Activated naive CD4-positive, alpha-beta T cell treated with anti-CD3 and anti-CD28 coated beads, Interleukin-2, amount 10 ng/mL, durations not matched to agents 7 days and 5 days (primary cell): ENCODE measurements around the gene MTHFD1L.

Source experiments
- CTCF ChIA-PET: fragments of 350-600 bp; sonication (Branson Sonifier 250); formaldehyde crosslinking; loops from one replicate; lab custom pipeline; 2021; ENCODE audit warnings: antibody characterized with exemption; lab: Charles Lee
- DNase-seq: peaks from one replicate; pipeline ENCODE4 v3.0.0-alpha.2; 2020
- H3K27ac Mint-ChIP-seq: one replicate; pipeline ENCODE4 v1.8.0; 2021; ENCODE audit warnings: mild to moderate bottlenecking, moderate library complexity, mixed read lengths
- H3K27me3 Mint-ChIP-seq: one replicate; pipeline ENCODE4 v1.8.0; 2021; ENCODE audit warnings: mild to moderate bottlenecking, mixed read lengths
- H3K36me3 Mint-ChIP-seq: one replicate; pipeline ENCODE4 v1.8.0; 2021; ENCODE audit warnings: mixed read lengths
- H3K4me1 Mint-ChIP-seq: one replicate; pipeline ENCODE4 v1.8.0; 2021; ENCODE audit warnings: mixed read lengths
- H3K4me3 Mint-ChIP-seq: one replicate; pipeline ENCODE4 v1.8.0; 2021; ENCODE audit warnings: mild to moderate bottlenecking, moderate library complexity, mixed read lengths
- H3K9me3 Mint-ChIP-seq: one replicate; pipeline ENCODE4 v1.8.0; 2021; ENCODE audit warnings: mixed read lengths

MTHFD1L gene

DNA sequence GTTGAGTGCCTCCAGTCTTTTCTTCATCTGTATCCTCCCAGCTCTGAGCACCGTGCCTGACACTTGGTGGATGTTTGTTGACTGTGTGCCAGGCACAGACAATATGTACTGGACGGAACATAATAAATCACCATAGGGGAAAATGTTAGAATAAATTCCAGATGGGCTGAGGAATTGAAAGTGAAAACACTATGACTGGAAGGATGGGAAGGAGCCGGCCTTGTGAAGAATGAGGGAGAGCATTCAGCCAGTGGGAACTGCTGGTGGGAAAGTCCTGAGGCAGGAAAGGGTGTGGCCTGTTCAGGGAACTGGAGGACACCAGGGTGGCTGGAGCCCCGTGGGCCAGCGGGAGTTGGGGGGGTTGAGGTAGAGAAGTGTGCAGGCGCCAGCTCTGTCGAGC is 75.4 kb downstream of the MTHFD1L start:
- Mint-ChIP-seq H3K27ac (peak overlapping the region; percentile 28), H3K27me3 (no peaks in the 10 kb centered on the region), H3K9me3 (no peaks in the 10 kb centered on the region), H3K4me3 (no peak overlapping the region), H3K36me3 (peaks cover 35% of the 10 kb centered on the region), H3K4me1 (no peaks in the 10 kb centered on the region)
- CTCF ChIA-PET = no interaction called here
- no peak for DNase-seq

GRCh38 chr6:150949526-150949925 is 84.0 kb downstream of the MTHFD1L start:
- H3K9me3 Mint-ChIP-seq = no peaks in the 10 kb centered on the region
- H3K36me3 Mint-ChIP-seq = peaks cover 44% of the 10 kb centered on the region
- no peaks in the 10 kb centered on the region for H3K27me3 Mint-ChIP-seq
- DNase-seq = no peak
- H3K4me1 Mint-ChIP-seq = no peaks in the 10 kb centered on the region
- no peak overlapping the region for H3K4me3 Mint-ChIP-seq
- CTCF ChIA-PET = no interaction called here
- peak overlapping the region; percentile 9 for H3K27ac Mint-ChIP-seq

DNA sequence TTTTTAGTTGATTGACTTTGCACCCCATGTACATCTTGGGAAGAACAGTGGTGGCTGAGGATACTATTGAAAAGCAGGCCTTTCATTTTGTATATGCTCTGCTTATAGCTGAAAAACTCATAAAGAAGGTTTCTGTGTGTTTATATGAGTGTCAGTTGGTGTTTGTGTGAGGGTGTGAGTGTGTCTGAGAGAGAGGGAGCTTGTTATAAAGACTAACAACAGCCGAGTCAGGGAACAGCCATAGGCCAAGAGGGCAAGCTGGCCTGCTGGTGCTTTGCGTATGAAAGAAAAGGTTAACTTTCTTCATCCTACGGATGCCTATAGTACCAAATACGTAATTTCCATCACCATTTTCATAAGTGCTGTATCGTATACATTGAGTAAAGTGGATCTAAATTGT is 88.3 kb downstream of the MTHFD1L start:
- no peak overlapping the region for H3K27ac Mint-ChIP-seq
- no peaks in the 10 kb centered on the region for H3K4me1 Mint-ChIP-seq
- DNase-seq = no peak
- H3K36me3 Mint-ChIP-seq = peaks cover 54% of the 10 kb centered on the region
- CTCF ChIA-PET = interaction anchor here (0.6 kb wide), 1 partner anchor 359 kb away, joined by 6 read pairs; no protein-coding TSS in a partner anchor
- no peaks in the 10 kb centered on the region for H3K9me3 Mint-ChIP-seq
- H3K27me3 Mint-ChIP-seq = no peaks in the 10 kb centered on the region
- no peak overlapping the region for H3K4me3 Mint-ChIP-seq

DNA sequence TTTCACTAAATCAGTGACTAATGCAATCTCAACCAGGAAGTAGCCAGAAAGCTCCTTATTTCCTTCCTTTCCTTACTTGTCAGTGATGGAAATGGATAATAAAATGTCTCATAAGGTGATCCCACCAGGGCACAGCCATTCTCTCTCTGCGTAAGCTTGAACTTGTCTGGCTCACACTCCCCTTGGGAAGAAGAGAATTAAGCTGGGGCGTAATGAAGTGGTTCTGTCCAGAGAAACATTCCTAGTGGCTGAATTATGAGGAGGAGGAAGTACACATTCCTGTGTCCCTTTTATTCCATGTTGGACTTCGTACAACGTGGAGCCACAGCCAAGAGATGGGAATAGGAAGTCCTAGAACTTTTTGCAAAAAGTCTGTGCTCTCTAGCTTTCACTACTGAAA is 93.7 kb downstream of the MTHFD1L start:
- no peak overlapping the region for H3K4me3 Mint-ChIP-seq
- H3K4me1 Mint-ChIP-seq = no peaks in the 10 kb centered on the region
- CTCF ChIA-PET = interaction anchor here (3.1 kb wide), 1 partner anchor 55 kb away, joined by 8 read pairs; no protein-coding TSS in a partner anchor
- H3K27ac Mint-ChIP-seq = no peak overlapping the region
- H3K36me3 Mint-ChIP-seq = peaks cover 28% of the 10 kb centered on the region
- H3K9me3 Mint-ChIP-seq = no peaks in the 10 kb centered on the region
- no peak for DNase-seq
- no peaks in the 10 kb centered on the region for H3K27me3 Mint-ChIP-seq

DNA sequence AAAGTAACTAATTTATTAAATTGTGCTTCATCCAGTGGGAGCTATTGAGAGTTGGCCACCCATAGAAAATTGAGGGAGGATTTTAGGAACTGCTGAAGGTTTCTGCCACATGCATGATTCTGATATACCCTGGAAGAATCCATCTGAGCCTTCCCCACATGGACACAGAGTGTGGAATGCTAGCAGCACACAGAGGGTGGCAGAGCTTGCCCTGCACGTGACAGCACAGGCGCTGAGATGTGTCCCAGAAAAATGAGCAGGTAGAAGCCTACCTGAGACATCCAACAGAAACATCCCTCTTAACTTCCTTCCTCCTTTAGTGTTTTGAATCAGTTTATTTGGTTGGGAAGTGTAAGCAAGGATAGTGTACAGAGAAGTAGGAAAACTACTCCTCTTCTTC is 96.9 kb downstream of the MTHFD1L start:
- peaks cover 27% of the 10 kb centered on the region for H3K36me3 Mint-ChIP-seq
- no peaks in the 10 kb centered on the region for H3K9me3 Mint-ChIP-seq
- CTCF ChIA-PET = no interaction called here
- no peaks in the 10 kb centered on the region for H3K27me3 Mint-ChIP-seq
- no peak for DNase-seq
- no peak overlapping the region for H3K27ac Mint-ChIP-seq
- no peak overlapping the region for H3K4me3 Mint-ChIP-seq
- H3K4me1 Mint-ChIP-seq = peaks cover 3% of the 10 kb centered on the region

- no peak overlapping the region for H3K27ac Mint-ChIP-seq
- no peaks in the 10 kb centered on the region for H3K9me3 Mint-ChIP-seq
- H3K4me1 Mint-ChIP-seq = peaks cover 3% of the 10 kb centered on the region
- no peak for DNase-seq
- CTCF ChIA-PET = no interaction called here
- H3K27me3 Mint-ChIP-seq = no peaks in the 10 kb centered on the region
- H3K36me3 Mint-ChIP-seq = peaks cover 30% of the 10 kb centered on the region
- no peak overlapping the region for H3K4me3 Mint-ChIP-seq
Measured at GRCh38 chr6:150964765-150965164, 99.3 kb downstream of the MTHFD1L start.

DNA sequence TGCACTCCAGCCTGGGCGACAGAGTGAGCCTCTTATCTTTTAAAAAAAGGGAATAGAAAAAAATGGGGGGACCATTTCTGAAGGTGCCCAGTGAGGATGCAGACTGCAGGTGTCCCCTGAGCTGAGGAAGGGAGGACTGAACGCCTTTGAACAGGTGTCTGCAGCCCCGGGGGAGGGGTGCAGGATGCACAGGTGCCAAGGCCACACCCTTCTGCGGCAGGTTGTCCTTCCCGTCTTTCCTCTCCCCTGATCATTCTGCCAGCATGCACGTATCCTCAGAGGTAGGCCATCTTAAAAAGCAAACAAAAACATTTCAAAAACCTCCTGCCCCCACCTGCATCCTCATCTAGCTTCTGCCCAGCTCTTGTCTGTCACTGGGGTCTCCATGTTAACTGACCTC is 101.3 kb downstream of the MTHFD1L start:
- no peaks in the 10 kb centered on the region for H3K9me3 Mint-ChIP-seq
- no peak for DNase-seq
- no peaks in the 10 kb centered on the region for H3K27me3 Mint-ChIP-seq
- CTCF ChIA-PET = no interaction called here
- H3K4me3 Mint-ChIP-seq = no peak overlapping the region
- peaks cover 3% of the 10 kb centered on the region for H3K4me1 Mint-ChIP-seq
- peaks cover 27% of the 10 kb centered on the region for H3K36me3 Mint-ChIP-seq
- H3K27ac Mint-ChIP-seq = no peak overlapping the region

DNA sequence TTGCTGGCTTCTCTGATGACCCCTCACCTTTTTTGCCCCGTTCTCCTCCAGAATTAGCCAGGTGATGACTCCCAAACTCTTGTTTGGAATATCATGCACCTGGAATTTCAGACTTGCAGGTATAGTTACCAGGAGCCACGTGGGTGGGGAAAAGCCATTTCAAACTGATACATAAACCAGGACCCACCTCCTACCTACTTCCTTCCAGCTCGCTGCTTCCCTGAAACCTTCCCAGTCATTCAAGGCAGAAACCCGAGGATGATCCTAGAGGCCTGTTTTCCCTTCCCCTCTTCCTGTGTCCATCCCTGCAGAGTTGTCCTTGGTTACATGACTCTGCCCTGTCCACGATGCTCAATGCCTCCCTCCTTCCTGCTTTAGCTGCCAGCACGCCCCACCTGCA is 101.9 kb downstream of the MTHFD1L start:
- Mint-ChIP-seq H3K36me3 (peaks cover 29% of the 10 kb centered on the region), H3K9me3 (no peaks in the 10 kb centered on the region), H3K4me1 (peaks cover 3% of the 10 kb centered on the region), H3K27me3 (no peaks in the 10 kb centered on the region), H3K4me3 (no peak overlapping the region), H3K27ac (no peak overlapping the region)
- no peak for DNase-seq
- CTCF ChIA-PET = interaction anchor here (0.6 kb wide), 1 partner anchor 155 kb away, joined by 5 read pairs; no protein-coding TSS in a partner anchor

- no peak for DNase-seq
- H3K27ac Mint-ChIP-seq = no peak overlapping the region
- H3K4me3 Mint-ChIP-seq = no peak overlapping the region
- H3K4me1 Mint-ChIP-seq = peaks cover 3% of the 10 kb centered on the region
- peaks cover 34% of the 10 kb centered on the region for H3K36me3 Mint-ChIP-seq
- H3K9me3 Mint-ChIP-seq = no peaks in the 10 kb centered on the region
- CTCF ChIA-PET = no interaction called here
- no peaks in the 10 kb centered on the region for H3K27me3 Mint-ChIP-seq
Measured at GRCh38 chr6:150967910-150968309, 102.4 kb downstream of the MTHFD1L start.

- Mint-ChIP-seq H3K36me3 (peaks cover 33% of the 10 kb centered on the region), H3K9me3 (no peaks in the 10 kb centered on the region)
- CTCF ChIA-PET = no interaction called here
Measured at GRCh38 chr6:150969901-150970300, 104.4 kb downstream of the MTHFD1L start.

GRCh38 chr6:150971219-150971618 is 105.7 kb downstream of the MTHFD1L start:
- peaks cover 3% of the 10 kb centered on the region for H3K4me1 Mint-ChIP-seq
- CTCF ChIA-PET = no interaction called here

More at GRCh38 chr6:150969901-150970300, 104.4 kb downstream of the MTHFD1L start:
- Mint-ChIP-seq H3K27me3 (no peaks in the 10 kb centered on the region), H3K4me1 (peaks cover 3% of the 10 kb centered on the region), H3K4me3 (no peak overlapping the region), H3K27ac (no peak overlapping the region)
- no peak for DNase-seq

GRCh38 chr6:150975136-150975535 is 109.6 kb downstream of the MTHFD1L start:
- H3K36me3 Mint-ChIP-seq = peaks cover 22% of the 10 kb centered on the region
- no peaks in the 10 kb centered on the region for H3K4me1 Mint-ChIP-seq
- DNase-seq = no peak
- peak overlapping the region; percentile 15 for H3K27ac Mint-ChIP-seq
- H3K4me3 Mint-ChIP-seq = no peak overlapping the region
- CTCF ChIA-PET = no interaction called here
- H3K9me3 Mint-ChIP-seq = no peaks in the 10 kb centered on the region
- H3K27me3 Mint-ChIP-seq = no peaks in the 10 kb centered on the region

More at GRCh38 chr6:150971219-150971618, 105.7 kb downstream of the MTHFD1L start:
- DNase-seq = no peak
- Mint-ChIP-seq H3K9me3 (no peaks in the 10 kb centered on the region), H3K27me3 (no peaks in the 10 kb centered on the region), H3K27ac (no peak overlapping the region), H3K36me3 (peaks cover 31% of the 10 kb centered on the region), H3K4me3 (no peak overlapping the region)

GRCh38 chr6:150977281-150977680 is 111.8 kb downstream of the MTHFD1L start:
- H3K36me3 Mint-ChIP-seq = peaks cover 20% of the 10 kb centered on the region
- no peak for DNase-seq
- no peak overlapping the region for H3K27ac Mint-ChIP-seq
- CTCF ChIA-PET = no interaction called here
- no peaks in the 10 kb centered on the region for H3K4me1 Mint-ChIP-seq
- H3K27me3 Mint-ChIP-seq = no peaks in the 10 kb centered on the region
- no peaks in the 10 kb centered on the region for H3K9me3 Mint-ChIP-seq
- no peak overlapping the region for H3K4me3 Mint-ChIP-seq

GRCh38 chr6:150978624-150979023 is 113.1 kb downstream of the MTHFD1L start:
- H3K36me3 Mint-ChIP-seq = peaks cover 20% of the 10 kb centered on the region
- H3K27ac Mint-ChIP-seq = no peak overlapping the region
- no peaks in the 10 kb centered on the region for H3K9me3 Mint-ChIP-seq
- CTCF ChIA-PET = no interaction called here
- H3K4me1 Mint-ChIP-seq = no peaks in the 10 kb centered on the region
- no peaks in the 10 kb centered on the region for H3K27me3 Mint-ChIP-seq
- H3K4me3 Mint-ChIP-seq = no peak overlapping the region
- DNase-seq = no peak

DNA sequence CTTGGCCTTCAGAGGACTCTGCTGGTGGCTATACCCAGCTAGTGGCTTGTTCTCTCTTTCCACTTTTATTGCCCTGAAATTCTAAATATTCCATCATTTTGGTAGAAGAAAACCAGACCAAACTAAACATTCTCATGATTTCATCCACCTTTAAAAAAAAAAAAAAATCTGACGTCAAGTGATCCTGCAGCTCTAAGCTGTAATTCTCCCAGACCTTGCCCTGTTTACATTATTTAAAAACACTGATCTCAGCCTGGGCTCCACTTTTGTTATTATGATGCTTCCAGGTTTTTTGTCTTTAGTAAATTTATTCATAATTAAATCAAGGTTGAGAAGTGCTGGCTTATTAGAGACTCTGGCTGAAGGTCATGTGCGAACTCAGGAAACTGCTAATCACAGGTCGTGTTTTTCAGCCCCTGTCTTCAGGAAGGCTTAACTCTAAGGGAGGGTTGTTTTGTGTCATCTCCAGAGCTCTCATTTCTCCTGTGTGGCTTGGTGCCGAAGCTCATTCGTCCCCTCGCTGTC is 114.4 kb downstream of the MTHFD1L start:
- CTCF ChIA-PET = no interaction called here
- H3K4me3 Mint-ChIP-seq = no peak overlapping the region
- peaks cover 20% of the 10 kb centered on the region for H3K36me3 Mint-ChIP-seq
- DNase-seq = no peak
- no peaks in the 10 kb centered on the region for H3K4me1 Mint-ChIP-seq
- no peaks in the 10 kb centered on the region for H3K27me3 Mint-ChIP-seq
- H3K9me3 Mint-ChIP-seq = no peaks in the 10 kb centered on the region
- no peak overlapping the region for H3K27ac Mint-ChIP-seq
